DND-41 (cell line): Measurements from ENCODE around the gene BMF.
A peak's percentile ranks its signal among the peaks of the same experiment; 100 is the strongest.

ENCODE experiments used
- ATAC-seq: fragments of 200-7000 bp; cut with Tn5 transposase; 3 replicates; pipeline ENCODE4 v1.9.1; 2021; ENCODE audit warnings: low read depth; ENCODE audit not compliant: insufficient read depth
- DNase-seq: peaks from one replicate; pipeline ENCODE4 v3.0.0-alpha.2; 2020
- H2AFZ ChIP-seq: 2 replicates; pipeline ENCODE4 v1.6.0; 2012; ENCODE audit warnings: low read depth, low read length
- H3K27ac ChIP-seq: 2 replicates; pipeline ENCODE4 v1.5.1; 2012; ENCODE audit warnings: low read length, inconsistent platforms
- H3K27me3 ChIP-seq: fragments of 200-600 bp; sonication (generic); 2 replicates; pipeline ENCODE4 v1.6.0; 2012; ENCODE audit warnings: low read length, mild to moderate bottlenecking, inconsistent platforms; ENCODE audit not compliant: insufficient read depth, poor library complexity
- H3K36me3 ChIP-seq: 2 replicates; pipeline ENCODE4 v1.5.1; 2012; ENCODE audit warnings: low read length, inconsistent platforms; ENCODE audit not compliant: insufficient read depth
- H3K4me1 ChIP-seq: 2 replicates; pipeline ENCODE4 v1.5.1; 2012; ENCODE audit warnings: mild to moderate bottlenecking, low read length; ENCODE audit not compliant: insufficient read depth
- H3K4me2 ChIP-seq: 2 replicates; pipeline ENCODE4 v1.6.0; 2012; ENCODE audit warnings: mild to moderate bottlenecking, moderate library complexity, low read length, inconsistent platforms; ENCODE audit not compliant: insufficient read depth
- H3K4me3 ChIP-seq, 2 experiments: fragments of 200-600 bp in 1 of 2; shearing (Covaris generic) in 1 of 2; 2 replicates each; pipeline ENCODE4 v1.5.1; 2012 to 2016; ENCODE audit warnings: inconsistent platforms in 2 of 2, low read length in 2 of 2, mild to moderate bottlenecking in 2 of 2, low read depth in 1 of 2, moderate library complexity in 1 of 2
- H3K79me2 ChIP-seq: 2 replicates; pipeline ENCODE4 v1.6.0; 2012; ENCODE audit warnings: low read length, inconsistent platforms; ENCODE audit not compliant: insufficient read depth
- H3K9ac ChIP-seq: 2 replicates; pipeline ENCODE4 v1.6.0; 2012; ENCODE audit warnings: low read depth, mild to moderate bottlenecking, inconsistent platforms, low read length, moderate library complexity
- H3K9me3 ChIP-seq: 2 replicates; pipeline ENCODE4 v1.5.1; 2012; ENCODE audit warnings: low read length, moderate library complexity, mild to moderate bottlenecking, inconsistent platforms; ENCODE audit not compliant: insufficient read depth, severe bottlenecking
- H4K20me1 ChIP-seq: 2 replicates; pipeline ENCODE4 v1.6.0; 2012; ENCODE audit warnings: low read length; ENCODE audit not compliant: insufficient read depth
- EZH2 ChIP-seq: IDR thresholded peaks from 3 replicates; pipeline ENCODE4 v1.6.1; 2012; ENCODE audit warnings: borderline replicate concordance, low read depth, mild to moderate bottlenecking, moderate library complexity, low read length, inconsistent platforms; ENCODE audit not compliant: severe bottlenecking
- TF ChIP-seq, protein P1 (sequence below): IDR thresholded peaks from 2 replicates; pipeline ENCODE4 v1.5.1; 2012; ENCODE audit warnings: borderline replicate concordance, low read length, moderate library complexity, mild to moderate bottlenecking; ENCODE audit not compliant: poor library complexity, severe bottlenecking; ENCODE audit errors: extremely low read depth

The BMF gene

GRCh38 chr15:40044717-40045571, 63.7 kb downstream of the BMF start:
- H3K27ac ChIP-seq, result peak overlapping the region; percentile 100

GRCh38 chr15:40043927-40044716, 64.6 kb downstream of the BMF start:
- H3K27me3 ChIP-seq, result no peaks in the 10 kb centered on the region
- no peak overlapping the region for H3K4me2 ChIP-seq
- DNase-seq, result no peak
- no peak overlapping the region for H3K4me3 ChIP-seq
- no peak for ATAC-seq
- peaks cover 11% of the 10 kb centered on the region; the same call in 1 of the 2 replicates for H3K36me3 ChIP-seq
- H2AFZ ChIP-seq, result no peak overlapping the region
- peaks cover 37% of the 10 kb centered on the region for H3K79me2 ChIP-seq
- TF ChIP-seq EZH2, result no peak
- TF ChIP-seq, protein P1, sequence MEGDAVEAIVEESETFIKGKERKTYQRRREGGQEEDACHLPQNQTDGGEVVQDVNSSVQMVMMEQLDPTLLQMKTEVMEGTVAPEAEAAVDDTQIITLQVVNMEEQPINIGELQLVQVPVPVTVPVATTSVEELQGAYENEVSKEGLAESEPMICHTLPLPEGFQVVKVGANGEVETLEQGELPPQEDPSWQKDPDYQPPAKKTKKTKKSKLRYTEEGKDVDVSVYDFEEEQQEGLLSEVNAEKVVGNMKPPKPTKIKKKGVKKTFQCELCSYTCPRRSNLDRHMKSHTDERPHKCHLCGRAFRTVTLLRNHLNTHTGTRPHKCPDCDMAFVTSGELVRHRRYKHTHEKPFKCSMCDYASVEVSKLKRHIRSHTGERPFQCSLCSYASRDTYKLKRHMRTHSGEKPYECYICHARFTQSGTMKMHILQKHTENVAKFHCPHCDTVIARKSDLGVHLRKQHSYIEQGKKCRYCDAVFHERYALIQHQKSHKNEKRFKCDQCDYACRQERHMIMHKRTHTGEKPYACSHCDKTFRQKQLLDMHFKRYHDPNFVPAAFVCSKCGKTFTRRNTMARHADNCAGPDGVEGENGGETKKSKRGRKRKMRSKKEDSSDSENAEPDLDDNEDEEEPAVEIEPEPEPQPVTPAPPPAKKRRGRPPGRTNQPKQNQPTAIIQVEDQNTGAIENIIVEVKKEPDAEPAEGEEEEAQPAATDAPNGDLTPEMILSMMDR, result no peak
- H3K4me1 ChIP-seq, result peaks cover 66% of the 10 kb centered on the region
- H3K27ac ChIP-seq, result peak overlapping the region; percentile 100
- H4K20me1 ChIP-seq, result no peaks in the 10 kb centered on the region
- H3K9me3 ChIP-seq, result no peaks in the 10 kb centered on the region
- 0 out of 2 replicates have a peak overlapping the region, but pooled peaks have one; percentile 24 for H3K9ac ChIP-seq

More at GRCh38 chr15:40044717-40045571, 63.7 kb downstream of the BMF start:
- peak; percentile 77 for DNase-seq
- H3K9me3 ChIP-seq, result no peaks in the 10 kb centered on the region
- H4K20me1 ChIP-seq, result no peaks in the 10 kb centered on the region
- peaks cover 11% of the 10 kb centered on the region; the same call in 1 of the 2 replicates for H3K36me3 ChIP-seq
- H2AFZ ChIP-seq, result no peak overlapping the region
- peaks cover 72% of the 10 kb centered on the region for H3K4me1 ChIP-seq
- peak; percentile 59 for ATAC-seq
- no peaks in the 10 kb centered on the region for H3K27me3 ChIP-seq
- H3K79me2 ChIP-seq, result peaks cover 31% of the 10 kb centered on the region
- H3K4me3 ChIP-seq, result no peak overlapping the region
- peak overlapping the region; percentile 28; the same call in 1 of the 2 replicates for H3K4me2 ChIP-seq
- TF ChIP-seq, protein P1, result peak; percentile 75
- TF ChIP-seq EZH2, result no peak
- H3K9ac ChIP-seq, result peak overlapping the region; percentile 24

GRCh38 chr15:40042791-40043320, 65.8 kb downstream of the BMF start:
- no peak overlapping the region for H3K9ac ChIP-seq
- no peak for ATAC-seq
- TF ChIP-seq EZH2, result no peak
- TF ChIP-seq, protein P1, result no peak

More at GRCh38 chr15:40042791-40043320, 65.8 kb downstream of the BMF start:
- peaks cover 49% of the 10 kb centered on the region for H3K79me2 ChIP-seq
- no peaks in the 10 kb centered on the region for H3K27me3 ChIP-seq
- no peak overlapping the region for H3K4me3 ChIP-seq
- no peaks in the 10 kb centered on the region for H3K9me3 ChIP-seq
- H4K20me1 ChIP-seq, result peaks cover 2% of the 10 kb centered on the region; the same call in 1 of the 2 replicates
- no peak overlapping the region for H3K4me2 ChIP-seq
- peaks cover 58% of the 10 kb centered on the region for H3K4me1 ChIP-seq
- no peak overlapping the region for H2AFZ ChIP-seq
- H3K36me3 ChIP-seq, result peaks cover 21% of the 10 kb centered on the region
- 0 out of 2 replicates have a peak overlapping the region, but pooled peaks have one; percentile 7 for H3K27ac ChIP-seq
- no peak for DNase-seq
